WTC11 (cell line): ENCODE measurements around the gene CADM2.

Experiments used
- FOXJ3 ChIP-seq: sonication (generic); formaldehyde crosslinking; IDR thresholded peaks from 2 replicates; pipeline ENCODE4 v1.9.0; 2021; ENCODE audit warnings: missing genetic modification reagents, mild to moderate bottlenecking, borderline replicate concordance
- GTF2I ChIP-seq: fragments of 250-450 bp; sonication (Bioruptor Pico); conservative IDR thresholded peaks from 2 replicates; pipeline ENCODE4 v1.4.0; 2021; ENCODE audit warnings: mild to moderate bottlenecking
- MAX ChIP-seq: sonication (generic); formaldehyde crosslinking; IDR thresholded peaks from 2 replicates; pipeline ENCODE4 v1.8.0; 2022; ENCODE audit warnings: mild to moderate bottlenecking, missing genetic modification reagents
- NR2C2 ChIP-seq: sonication (generic); formaldehyde crosslinking; IDR thresholded peaks from 2 replicates; pipeline ENCODE4 v1.8.0; 2022; ENCODE audit warnings: mild to moderate bottlenecking, missing genetic modification reagents
- PREB ChIP-seq: sonication (generic); formaldehyde crosslinking; IDR thresholded peaks from 2 replicates; pipeline ENCODE4 v1.8.1; 2022; ENCODE audit warnings: mild to moderate bottlenecking, missing genetic modification reagents, moderate library complexity, borderline replicate concordance
- STAT6 ChIP-seq: sonication (generic); formaldehyde crosslinking; conservative IDR thresholded peaks from 2 replicates; pipeline ENCODE4 v1.8.1; 2023; ENCODE audit warnings: mild to moderate bottlenecking, low read depth, missing genetic modification reagents, moderate library complexity
- USF2 ChIP-seq: sonication (generic); formaldehyde crosslinking; IDR thresholded peaks from 2 replicates; pipeline ENCODE4 v1.8.1; 2023; ENCODE audit warnings: mild to moderate bottlenecking, missing genetic modification reagents, moderate library complexity
- ZNF121 ChIP-seq: sonication (generic); formaldehyde crosslinking; IDR thresholded peaks from 2 replicates; pipeline ENCODE4 v1.8.0; 2023; ENCODE audit warnings: missing genetic modification reagents
- ZNF138 ChIP-seq: sonication (generic); formaldehyde crosslinking; conservative IDR thresholded peaks from 2 replicates; pipeline ENCODE4 v1.8.1; 2022; ENCODE audit warnings: mild to moderate bottlenecking, moderate library complexity, missing genetic modification reagents
- ZNF416 ChIP-seq: fragments of 250-450 bp; sonication (Bioruptor Pico); IDR thresholded peaks from 2 replicates; pipeline ENCODE4 v1.9.0; 2021; ENCODE audit warnings: mild to moderate bottlenecking, inconsistent platforms
- TF ChIP-seq, protein P1 (sequence below): fragments of 200-600 bp; IDR thresholded peaks from 2 replicates; pipeline ENCODE4 v1.8.0; 2022; ENCODE audit warnings: antibody characterized with exemption
- TF ChIP-seq, protein P2 (sequence below): sonication (generic); formaldehyde crosslinking; IDR thresholded peaks from 2 replicates; pipeline ENCODE4 v1.8.0; 2022; ENCODE audit warnings: mild to moderate bottlenecking, missing genetic modification reagents

DNA sequence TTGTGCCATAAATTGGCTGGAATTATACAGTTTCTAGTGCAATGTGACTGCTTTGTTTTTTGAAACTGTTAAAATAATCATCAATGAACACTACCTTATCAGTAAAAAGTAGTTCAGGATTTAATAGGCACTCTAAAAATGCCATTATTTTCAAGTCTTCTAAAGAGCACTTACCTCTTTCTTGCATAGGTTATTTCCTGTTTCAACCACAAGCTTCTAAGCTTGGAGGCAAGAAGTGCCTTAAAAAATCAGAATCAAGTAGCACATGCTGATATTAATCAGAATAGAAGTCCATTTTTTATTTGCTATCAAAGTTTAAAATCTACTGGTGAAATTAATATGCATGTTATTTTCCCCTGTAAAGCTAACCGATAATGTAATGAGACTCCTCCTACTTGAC, 991.6 kb downstream of the CADM2 start:
- TF ChIP-seq ZNF416 (CRISPR knock-in tag): no peak
- TF ChIP-seq, protein P1, sequence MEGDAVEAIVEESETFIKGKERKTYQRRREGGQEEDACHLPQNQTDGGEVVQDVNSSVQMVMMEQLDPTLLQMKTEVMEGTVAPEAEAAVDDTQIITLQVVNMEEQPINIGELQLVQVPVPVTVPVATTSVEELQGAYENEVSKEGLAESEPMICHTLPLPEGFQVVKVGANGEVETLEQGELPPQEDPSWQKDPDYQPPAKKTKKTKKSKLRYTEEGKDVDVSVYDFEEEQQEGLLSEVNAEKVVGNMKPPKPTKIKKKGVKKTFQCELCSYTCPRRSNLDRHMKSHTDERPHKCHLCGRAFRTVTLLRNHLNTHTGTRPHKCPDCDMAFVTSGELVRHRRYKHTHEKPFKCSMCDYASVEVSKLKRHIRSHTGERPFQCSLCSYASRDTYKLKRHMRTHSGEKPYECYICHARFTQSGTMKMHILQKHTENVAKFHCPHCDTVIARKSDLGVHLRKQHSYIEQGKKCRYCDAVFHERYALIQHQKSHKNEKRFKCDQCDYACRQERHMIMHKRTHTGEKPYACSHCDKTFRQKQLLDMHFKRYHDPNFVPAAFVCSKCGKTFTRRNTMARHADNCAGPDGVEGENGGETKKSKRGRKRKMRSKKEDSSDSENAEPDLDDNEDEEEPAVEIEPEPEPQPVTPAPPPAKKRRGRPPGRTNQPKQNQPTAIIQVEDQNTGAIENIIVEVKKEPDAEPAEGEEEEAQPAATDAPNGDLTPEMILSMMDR: no peak
- TF ChIP-seq MAX (CRISPR knock-in tag): no peak
- no peak for TF ChIP-seq ZNF138
- TF ChIP-seq STAT6 (CRISPR knock-in tag): no peak
- TF ChIP-seq FOXJ3 (CRISPR knock-in tag): no peak
- no peak for TF ChIP-seq ZNF121
- TF ChIP-seq, protein P2, sequence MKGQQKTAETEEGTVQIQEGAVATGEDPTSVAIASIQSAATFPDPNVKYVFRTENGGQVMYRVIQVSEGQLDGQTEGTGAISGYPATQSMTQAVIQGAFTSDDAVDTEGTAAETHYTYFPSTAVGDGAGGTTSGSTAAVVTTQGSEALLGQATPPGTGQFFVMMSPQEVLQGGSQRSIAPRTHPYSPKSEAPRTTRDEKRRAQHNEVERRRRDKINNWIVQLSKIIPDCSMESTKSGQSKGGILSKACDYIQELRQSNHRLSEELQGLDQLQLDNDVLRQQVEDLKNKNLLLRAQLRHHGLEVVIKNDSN (CRISPR knock-in tag): no peak
- TF ChIP-seq NR2C2 (CRISPR knock-in tag): no peak
- TF ChIP-seq USF2: no peak
- TF ChIP-seq GTF2I (CRISPR knock-in tag): no peak
- no peak for TF ChIP-seq PREB (CRISPR knock-in tag)
